Iris pigment epithelial cell (primary cell): ENCODE data around the gene CHN2.
A peak's percentile ranks its signal among the peaks of the same experiment; 100 is the strongest.

ENCODE experiments used
- DNase-seq: peaks from one replicate; pipeline ENCODE4 v3.0.0-alpha.2; 2011; ENCODE audit warnings: low read depth

CHN2 gene

DNA sequence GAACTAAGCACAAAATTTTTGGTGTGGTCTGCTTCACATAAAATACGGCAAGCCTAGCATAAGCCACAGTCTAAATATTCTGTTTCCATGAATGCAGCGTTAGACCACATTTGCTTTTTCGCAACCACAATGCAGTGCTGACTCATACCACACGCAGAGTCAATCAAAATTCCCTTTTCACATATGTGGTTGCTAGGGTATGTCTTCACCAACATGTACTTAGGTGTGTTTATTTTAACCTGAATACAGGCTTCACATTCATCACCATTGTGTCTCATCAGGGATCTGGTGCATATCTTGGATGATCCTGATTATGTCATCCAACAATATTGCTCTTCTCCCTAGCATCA is 90.8 kb downstream of the CHN2 start:
- DNase-seq = peak; percentile 94

DNA sequence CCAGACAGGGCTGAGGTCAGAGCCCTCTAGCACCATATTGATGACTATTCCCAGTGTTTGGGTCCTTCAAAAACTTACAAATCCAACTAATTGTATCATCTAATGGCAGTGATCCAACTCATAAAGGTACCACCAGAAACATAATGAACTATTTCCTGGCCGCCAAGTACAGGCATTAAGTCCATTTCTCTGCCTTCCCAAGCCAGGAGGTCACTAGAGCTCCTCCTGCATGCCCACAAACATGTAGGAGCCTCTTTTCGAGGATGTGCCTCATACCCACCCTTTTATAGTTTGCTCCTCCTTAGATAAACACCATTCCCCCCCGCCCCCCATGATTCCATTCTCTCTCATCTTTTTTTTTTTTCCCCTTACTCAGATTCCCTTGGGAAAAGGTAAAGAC is 91.3 kb downstream of the CHN2 start:
- DNase-seq = no peak

DNA sequence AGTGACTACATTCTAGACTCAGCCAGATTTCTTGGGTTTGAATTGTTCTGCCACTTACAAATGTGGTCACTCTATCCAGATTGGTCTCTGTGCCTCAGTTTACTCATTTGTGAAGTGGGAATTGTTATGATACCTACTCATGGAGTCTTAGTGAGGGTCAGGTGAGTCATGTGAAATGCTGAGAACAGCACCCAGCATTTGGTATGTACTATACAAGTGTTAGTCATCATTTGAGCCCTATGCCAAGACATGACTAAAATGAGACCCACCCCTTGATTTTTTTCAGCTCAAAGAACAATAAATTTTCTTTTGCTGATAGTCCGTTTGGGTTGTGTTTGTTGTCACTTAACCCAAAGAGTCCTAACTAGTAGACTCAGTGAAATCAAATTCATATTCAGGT is 92.8 kb downstream of the CHN2 start:
- DNase-seq = peak; percentile 88

DNA sequence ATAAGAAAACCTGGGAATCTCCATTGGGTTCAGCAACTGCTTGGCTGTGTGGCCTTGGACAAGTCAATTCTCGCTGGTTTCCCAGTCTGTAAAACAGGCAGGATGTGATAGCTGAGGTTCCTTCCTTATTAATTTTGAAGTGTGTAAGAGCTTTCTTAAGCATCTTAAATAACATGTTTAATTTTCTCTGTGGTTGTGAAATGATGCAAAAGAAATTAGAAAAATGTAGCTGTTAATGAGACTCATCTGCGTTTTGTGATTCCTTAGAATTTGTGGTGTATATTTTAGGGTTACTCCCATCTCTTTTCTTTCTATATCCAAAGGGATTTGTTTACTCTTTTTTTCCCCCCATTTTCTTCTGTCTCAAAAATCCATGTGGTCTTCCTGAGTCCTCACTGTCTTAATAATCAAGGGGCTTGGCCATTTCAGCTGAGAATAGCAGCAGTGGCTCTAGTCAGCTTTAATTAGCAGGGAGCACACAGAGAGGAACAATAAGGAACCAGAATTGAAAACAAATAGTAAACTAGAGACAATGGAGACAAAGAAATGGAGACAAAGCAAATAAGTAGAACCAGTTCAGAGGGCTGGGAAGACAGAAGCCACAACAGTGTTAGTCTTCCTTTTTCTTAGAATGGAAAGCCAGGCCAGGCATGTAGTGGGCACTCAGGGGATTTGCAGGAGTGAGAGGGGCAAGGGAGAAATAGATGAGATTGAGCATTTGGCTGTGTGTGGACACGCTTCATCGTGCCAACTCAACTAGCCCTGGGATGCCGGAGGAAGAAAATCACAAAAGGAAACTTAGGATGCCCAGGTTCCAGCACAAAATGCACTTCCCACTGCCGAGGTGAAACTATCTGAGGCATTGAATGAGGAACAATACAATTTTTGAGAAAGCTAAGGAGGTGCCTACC is 93.9 kb downstream of the CHN2 start:
- DNase-seq = no peak

DNA sequence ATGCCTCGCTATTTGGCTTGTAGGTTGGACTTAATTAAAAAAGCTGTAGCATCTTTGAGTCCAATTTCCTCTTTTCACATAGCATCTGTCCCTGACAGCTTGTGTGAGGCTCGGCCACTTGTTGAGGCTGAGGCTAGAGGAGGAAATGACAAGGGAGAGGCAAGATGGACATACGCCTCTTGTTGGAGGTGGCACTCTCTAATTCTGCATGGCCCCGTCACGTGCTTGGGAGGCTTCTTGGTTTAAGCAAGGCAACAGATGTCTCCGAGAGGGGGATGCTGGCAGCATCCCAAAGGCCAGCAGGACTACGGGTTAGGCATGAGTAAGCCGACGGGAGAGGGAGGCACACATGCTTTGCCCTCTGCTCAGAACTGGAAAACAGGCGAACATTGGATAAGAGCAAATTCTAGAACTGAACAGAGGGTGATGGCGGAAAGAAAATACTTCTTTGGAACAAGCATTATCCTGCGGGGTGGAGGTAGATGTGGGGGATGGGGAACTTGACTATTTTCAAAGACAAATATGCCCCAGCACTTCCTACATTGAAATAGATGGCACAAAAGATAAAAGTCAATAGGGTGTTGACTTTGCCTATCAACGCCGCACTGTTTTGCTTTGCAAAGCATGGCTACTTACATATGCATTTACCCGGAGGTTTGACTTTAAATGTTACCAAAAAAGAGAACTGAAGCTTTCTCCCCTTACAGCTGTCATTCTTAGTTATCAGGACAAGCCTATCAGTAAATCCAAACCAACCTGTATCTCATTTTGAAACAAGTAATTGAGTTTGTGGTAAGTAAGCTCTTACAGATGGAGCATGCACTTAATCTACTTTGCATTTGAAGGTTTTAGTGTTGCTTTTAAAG is 94.8 kb downstream of the CHN2 start:
- DNase-seq = peak; percentile 5

DNA sequence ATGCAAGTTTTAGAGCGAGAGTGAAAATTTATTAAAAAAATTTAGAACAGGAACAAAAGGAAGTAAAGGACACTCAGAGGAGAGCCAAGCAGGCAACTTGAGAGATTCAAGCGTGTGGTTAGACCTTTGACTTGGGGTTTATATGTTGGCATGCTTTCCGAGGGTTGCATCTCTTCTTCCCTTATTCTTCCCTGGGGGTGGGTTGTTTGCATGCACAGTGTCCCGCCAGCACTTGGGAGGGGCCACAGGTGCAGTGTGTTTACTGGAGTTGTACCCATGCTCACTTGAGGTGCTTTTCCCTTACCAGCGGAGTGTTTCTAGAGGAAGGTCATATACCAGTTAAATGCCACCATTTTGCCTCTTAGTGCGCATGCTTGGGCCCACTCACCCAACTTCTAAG is 96.3 kb downstream of the CHN2 start:
- no peak for DNase-seq

DNA sequence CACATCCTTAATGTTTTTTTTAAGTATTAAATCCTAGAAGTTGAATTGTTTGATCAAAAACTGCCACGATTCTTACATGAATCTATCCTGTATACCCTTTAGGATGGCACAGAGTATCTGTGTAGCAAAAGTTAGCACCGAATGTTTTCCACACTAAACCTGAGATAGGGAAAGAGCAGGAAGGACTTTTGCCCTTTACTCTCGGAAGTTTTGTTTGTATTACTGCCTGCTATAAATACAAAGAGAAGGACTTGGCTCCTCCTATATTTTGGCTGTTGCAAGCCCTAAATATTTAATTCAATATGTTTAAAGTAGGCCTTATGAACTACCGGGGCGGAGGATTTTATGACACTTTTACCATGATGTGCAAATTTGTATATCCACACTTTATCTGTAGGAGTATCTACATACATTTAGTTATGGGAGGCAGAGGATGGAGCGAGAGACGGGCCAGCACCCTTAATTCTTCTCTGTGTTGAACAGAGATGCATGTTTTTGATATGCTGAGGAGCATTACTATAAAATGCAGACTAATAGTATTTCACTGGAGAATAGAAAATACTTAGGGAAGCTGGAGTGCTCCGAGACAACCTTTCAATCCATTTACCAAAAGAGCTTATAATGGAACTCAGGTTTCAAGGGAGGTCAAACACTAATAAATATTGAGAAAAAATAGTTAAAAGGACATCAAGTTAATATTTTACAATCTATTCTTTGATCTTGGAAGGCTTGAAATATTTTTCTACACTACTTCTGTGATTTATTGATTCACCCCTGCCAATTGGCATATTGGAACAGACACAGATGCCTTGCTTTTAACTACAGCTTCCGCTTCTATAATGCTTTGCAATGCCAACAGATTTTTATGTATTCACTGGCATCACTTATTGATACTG is 97.4 kb downstream of the CHN2 start:
- DNase-seq = no peak

DNA sequence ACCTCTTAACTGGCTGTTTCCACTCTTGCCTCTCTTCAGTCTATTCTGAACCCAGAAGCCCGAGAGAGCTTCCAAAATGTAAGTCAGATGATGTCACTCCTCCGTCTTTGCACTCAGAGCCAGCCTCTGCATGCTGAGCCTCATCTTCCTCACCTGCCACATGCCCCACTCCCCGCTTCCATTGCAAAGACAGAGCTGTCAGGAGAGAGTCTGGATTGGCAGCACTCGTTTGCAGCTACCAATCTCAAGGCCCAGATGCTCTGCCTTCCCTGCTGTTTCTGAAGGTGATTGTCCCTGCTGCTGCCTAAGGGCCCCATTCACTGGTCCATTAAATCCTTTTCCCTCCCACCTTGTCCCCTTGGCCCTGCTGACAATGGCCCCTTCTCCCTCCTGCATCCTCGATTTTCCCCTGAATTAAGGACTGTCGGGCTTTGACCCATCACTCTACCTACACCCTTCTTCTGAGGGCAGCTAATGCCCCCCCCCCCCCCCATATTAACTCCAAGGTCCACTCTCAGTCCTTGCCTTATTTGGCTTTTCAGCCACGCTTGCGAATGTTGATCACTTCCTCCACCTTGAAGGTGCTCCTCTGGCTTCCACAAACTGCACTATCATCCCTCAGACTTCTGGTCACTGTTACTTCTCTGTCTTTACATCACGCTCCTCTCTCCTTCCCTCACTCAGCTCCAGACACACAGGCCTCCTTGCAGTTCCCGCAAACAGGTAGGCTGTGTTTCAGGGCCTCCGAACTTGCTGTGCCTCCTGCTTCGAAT is 98.5 kb downstream of the CHN2 start:
- no peak for DNase-seq

DNA sequence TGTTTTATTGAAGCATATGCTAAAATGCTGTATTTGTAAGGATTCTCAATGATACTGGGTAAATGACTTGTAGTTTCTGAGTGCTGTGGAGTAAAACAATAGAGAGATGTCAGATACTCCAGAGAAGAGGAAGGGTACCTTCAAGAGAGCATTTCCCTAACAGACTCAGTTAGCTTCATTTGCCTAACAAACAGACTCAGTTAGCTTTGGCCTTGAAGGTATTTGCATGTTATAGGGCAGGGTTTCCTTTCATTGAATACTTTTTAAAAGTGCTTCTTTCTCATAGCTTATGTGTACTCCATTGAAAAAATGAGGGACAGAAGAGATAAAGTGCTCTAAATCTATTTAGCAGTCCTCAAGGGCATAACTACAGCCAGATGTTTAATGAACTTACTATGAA is 101.8 kb downstream of the CHN2 start:
- DNase-seq = no peak

DNA sequence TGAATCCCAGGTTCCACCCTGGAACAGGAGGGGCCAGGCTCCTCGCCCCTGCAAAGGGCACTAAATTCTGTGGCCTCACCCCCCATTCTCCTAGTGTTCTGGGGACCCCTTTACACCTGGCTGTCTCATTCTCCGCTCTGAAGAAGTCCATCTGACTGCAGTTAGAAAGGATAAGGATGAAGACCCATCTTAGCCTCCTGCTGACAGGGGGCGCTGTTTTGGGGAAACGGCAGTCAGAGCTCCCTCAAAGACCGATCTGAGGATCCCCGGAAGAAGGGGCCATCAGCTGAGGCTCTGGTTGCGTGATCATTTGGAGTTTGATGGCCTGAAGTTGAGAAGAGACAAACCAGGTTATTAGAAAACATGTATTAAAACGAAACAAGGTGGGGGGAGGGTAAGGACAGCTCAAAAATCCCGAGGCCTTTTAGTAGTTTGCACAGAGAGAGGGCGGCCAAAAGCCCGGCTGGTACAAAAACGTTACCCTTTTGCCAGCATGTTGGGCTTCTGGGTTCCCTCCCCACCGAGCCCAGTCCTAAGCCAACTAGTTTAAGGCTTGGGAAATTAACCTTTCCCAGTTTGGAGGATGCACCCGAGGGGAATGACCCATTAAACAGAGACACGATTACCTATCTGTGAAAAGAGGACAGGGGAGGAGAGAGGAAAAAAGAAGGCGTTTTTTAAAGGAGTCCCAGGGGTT is 102.8 kb downstream of the CHN2 start:
- DNase-seq = no peak

DNA sequence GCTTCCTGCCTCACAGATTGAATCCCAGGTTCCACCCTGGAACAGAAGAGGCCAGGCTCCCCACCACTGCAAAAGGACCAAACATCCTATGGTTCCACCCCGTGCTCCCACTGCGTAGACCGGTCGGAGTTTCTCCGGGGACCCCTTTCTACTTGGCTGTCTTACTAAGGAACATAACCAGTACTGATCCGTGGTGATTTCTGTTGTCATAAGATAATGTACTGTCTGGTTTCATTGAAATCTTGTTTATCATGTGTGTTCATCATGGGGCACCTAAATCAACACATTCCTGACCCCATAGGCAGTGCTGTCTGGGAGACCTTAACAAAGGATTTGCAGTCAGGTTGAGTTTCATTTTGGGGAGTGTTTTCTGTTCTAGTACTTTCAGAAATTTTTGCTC is 104.5 kb downstream of the CHN2 start:
- no peak for DNase-seq

DNA sequence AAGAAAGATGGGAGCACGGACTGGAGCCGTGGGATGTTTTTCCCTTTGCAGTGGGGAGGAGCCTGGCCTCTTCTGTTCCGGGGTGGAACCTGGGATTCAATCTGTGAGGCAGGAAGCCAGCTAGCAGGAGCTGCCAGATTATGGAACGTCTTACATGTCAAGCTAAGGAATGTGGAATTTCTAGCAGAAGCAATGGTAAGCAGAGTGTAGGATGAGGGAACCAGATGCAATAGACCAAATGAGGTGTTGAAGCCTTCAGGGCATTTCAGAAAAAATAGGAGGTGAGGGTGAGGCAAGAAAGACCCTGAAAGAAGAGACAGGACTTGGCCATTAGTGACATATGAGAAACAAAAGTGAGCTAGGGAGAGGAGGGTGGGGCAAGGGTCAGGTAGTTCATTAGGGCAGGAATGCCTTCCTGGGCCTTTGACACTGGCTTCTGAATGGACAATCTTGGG is 105.5 kb downstream of the CHN2 start:
- DNase-seq = no peak

DNA sequence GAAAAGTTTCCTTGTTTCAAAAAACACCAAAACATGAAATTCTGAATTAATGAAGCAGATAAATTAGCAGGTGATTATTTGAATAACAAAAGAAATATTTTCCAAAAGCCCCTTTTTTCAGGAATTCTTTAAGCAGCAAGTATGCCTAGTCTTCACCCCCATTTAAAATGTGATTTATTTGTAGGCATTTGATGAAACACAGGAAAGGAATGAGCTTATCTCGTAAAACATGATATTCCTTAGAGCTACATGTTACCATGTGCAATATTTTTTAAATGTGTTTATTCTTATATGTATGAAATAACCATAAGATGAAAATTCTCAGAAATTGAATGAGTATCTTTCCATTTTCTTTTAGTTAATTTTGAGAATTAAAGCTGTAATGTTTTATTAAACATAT is 106.1 kb downstream of the CHN2 start:
- no peak for DNase-seq

DNA sequence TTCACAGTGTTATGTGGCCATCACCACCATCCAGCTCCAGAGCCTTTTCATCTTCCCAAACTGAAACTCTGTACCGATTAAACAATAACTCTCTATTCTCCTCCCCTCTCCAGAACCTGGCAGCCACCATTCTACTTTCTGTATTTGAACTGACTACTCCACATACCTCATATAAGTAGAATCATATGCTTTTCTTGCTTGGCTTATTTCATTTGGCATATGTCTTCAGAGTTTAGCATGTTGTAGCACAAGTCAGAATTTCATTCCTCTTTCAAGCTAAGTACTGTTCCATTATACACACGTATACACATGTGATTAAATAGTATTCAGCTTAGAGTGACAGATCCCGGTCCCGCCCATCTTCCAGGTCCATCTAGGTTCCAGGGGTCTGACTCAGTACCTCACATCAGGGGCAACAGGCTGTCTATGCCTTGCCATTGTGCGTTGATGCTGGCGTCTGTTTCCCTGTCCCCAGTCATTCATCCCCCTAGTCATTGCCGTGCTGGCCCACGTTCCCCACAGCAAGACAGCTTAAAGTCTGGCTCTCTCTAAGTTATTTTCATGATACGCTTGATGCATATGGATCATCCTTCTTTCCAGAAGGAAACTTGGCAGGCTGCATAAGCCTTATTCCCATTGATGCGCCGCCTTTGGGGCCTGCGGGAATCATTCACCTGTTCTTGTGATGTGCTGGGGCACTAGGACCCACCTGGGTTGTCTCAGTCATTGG is 108.3 kb downstream of the CHN2 start:
- no peak for DNase-seq

DNA sequence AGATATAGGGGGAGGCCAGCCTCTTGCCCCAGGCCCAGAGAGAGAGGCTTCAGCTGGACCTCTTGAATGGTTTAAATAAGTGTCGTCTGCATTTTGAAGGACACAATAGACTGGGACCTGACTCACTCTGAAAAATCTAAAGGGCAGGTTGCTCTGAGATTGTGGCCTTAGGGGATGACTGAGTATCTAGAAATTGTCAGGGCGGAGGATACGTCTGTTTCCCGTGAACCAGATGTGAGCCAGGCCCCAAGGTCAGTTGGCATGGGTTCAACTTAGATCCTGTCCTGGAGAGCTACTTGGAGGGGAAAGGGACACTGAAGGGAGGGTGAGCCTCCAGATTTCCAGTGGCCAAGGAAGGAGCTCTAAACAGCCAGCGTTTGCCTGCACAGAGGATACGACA is 110.2 kb downstream of the CHN2 start:
- no peak for DNase-seq

DNA sequence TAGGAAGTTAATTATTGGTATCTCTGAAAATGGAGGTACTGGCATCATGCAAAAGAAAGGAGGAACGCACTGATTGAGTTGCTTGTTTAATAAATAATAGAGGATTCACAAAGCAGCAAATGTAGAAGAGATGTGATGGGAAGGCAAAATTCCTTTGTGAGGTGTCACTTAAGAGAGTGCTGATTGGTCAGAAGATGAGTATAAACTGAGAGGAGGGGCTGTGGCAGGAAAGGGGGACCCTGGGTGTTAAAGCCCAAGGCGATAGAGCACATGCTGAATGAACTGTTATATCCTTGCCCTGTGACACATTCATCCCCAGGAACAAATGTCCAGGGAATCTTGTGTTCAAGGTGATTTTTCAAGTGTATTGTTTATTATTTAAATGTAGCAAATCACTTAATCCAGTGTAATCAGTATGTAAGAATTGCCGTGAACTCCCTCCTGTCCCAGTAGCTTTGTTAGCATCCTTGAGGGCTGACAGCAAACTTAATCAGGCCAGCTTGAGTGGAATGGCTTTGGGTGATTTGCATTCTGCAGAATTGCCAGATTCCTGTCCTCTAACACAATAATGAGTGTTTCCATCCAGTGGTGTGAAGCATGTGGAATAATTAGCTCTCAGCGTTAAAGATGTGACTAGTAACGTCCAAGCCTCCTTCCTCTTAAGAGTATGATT is 111.9 kb downstream of the CHN2 start:
- DNase-seq = no peak

DNA sequence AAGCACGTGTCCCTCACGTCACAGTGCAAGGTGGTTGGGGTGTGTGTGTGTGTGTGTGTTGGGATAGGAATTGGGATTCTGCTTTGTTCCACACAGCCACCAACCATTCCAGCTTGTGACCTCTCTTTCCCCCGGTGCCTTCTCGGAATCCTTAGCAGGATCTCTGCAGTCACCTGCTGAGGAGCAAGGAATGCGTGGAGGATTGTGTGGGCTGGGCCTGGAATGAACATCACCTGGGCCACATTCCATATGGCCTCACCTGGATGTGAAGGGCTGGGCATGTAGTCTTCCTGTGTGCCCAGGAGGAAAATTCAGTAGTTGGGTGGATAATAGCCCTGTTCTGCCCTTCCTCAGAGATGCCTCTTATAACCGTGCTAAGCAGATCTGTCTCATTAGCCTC is 113.8 kb downstream of the CHN2 start:
- no peak for DNase-seq

DNA sequence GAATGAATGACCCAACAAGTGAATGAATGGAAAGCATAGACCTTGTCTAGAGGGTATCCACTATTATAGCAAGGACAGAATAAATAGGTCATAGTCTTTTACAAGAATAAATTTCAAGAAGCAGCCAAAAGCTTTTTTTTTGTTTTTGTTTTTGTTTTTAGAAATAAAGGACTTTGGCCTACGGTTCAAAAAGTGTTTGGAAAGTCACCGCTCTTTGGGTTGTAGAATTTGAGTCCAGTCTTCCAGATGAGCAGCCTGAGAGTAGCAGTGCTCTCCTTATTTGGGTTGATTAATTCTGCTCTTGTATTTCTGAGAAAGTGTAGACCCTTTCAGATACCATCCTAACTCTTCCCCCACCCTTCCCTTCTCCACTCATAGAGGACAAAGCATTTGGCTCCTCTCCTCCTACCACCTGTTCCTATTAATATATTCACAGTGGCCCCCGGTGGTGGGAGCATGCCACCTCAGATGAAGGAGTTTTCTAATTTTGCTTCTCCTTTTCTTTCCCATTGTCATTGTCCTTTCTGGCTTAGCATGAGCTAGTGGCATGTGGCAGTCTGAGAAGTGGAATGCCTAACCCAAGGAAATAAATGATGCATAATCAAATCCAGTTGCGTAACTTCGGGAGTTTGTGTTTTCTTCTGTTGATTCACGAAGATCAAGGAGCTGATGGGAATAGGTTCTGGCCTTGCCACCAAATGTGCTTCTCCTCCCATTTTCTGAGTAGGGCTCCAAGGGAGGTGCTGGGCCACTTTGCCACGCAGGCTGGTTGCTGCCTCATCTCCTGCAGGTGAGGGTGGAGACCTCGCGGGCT is 114.7 kb downstream of the CHN2 start:
- DNase-seq = no peak

DNA sequence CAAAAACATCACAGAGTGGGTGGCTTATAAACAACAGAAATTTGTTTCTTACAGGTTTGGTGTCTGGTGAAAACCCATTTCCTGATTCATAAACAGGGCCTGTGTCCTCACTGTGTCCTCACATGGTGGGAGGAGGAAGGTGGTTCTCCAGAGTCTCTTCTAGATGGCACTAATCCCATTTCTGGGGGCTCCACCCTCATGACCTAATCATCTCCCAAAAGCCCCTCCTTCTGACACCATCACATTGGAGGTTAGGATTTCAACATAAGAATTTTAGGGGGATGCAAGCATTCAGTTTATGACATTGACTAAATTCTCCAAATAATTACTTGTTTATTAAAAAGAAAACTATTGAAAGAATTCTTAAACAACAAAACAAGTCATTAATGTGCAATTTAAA is 116.0 kb downstream of the CHN2 start:
- no peak for DNase-seq
